Kidney tubule cell (primary cell): ENCODE data around the gene RAB37.

Experiments
- DNase-seq: peaks from one replicate; pipeline ENCODE4 v3.0.0-alpha.2; 2018; ENCODE audit warnings: low spot score

Gene RAB37

GRCh38 chr17:74736513-74737298, at the start of gene RAB37:
TSS of gene RAB37 (plus strand) at chr17:74737256. CDS start at chr17:74737273, 17 bp downstream.
- DNase-seq = no peak

- DNase-seq = no peak
These were observed 49.2 kb upstream of the RAB37 start for GRCh38 chr17:74687886-74688285.

- no peak for DNase-seq
These were observed 46.6 kb upstream of the RAB37 start for GRCh38 chr17:74690409-74690825.

GRCh38 chr17:74691151-74691550, 45.9 kb upstream of the RAB37 start:
- DNase-seq = no peak

- DNase-seq = no peak
These were observed 43.0 kb upstream of the RAB37 start for GRCh38 chr17:74694081-74694480.

- no peak for DNase-seq
These were observed 41.4 kb upstream of the RAB37 start for GRCh38 chr17:74695629-74696028.

GRCh38 chr17:74697515-74697914, 39.5 kb upstream of the RAB37 start:
- DNase-seq = no peak

GRCh38 chr17:74698069-74698468, 39.0 kb upstream of the RAB37 start:
- no peak for DNase-seq

- no peak for DNase-seq
These were observed 37.8 kb upstream of the RAB37 start for GRCh38 chr17:74699236-74699635.

GRCh38 chr17:74702116-74702871, 34.8 kb upstream of the RAB37 start:
- DNase-seq = no peak

GRCh38 chr17:74703311-74703710, 33.7 kb upstream of the RAB37 start:
- no peak for DNase-seq

- no peak for DNase-seq
These were observed 32.5 kb upstream of the RAB37 start for GRCh38 chr17:74704544-74704943.

GRCh38 chr17:74711058-74711824, 25.8 kb upstream of the RAB37 start:
- no peak for DNase-seq

- no peak for DNase-seq
These were observed 24.8 kb upstream of the RAB37 start for GRCh38 chr17:74712301-74712700.

- no peak for DNase-seq
These were observed 24.3 kb upstream of the RAB37 start, which contains the start of gene CD300LF for GRCh38 chr17:74712756-74713155. TSS of gene CD300LF (minus strand) at chr17:74712923. CDS start at chr17:74712866, 57 bp downstream.

- no peak for DNase-seq
These were observed 23.8 kb upstream of the RAB37 start for GRCh38 chr17:74713171-74713755.

- DNase-seq = no peak
These were observed 21.9 kb upstream of the RAB37 start for GRCh38 chr17:74715144-74715543.

- no peak for DNase-seq
These were observed 16.6 kb upstream of the RAB37 start for GRCh38 chr17:74720506-74720905.

- DNase-seq = no peak
These were observed 14.3 kb upstream of the RAB37 start for GRCh38 chr17:74722782-74723181.

GRCh38 chr17:74723891-74724290, 13.2 kb upstream of the RAB37 start:
- no peak for DNase-seq

GRCh38 chr17:74725111-74725510, 11.9 kb upstream of the RAB37 start:
- no peak for DNase-seq

- DNase-seq = no peak
These were observed 8.9 kb upstream of the RAB37 start for GRCh38 chr17:74728033-74728701.
